Stimulated activated CD8-positive, alpha-beta memory T cell treated with anti-CD3 and anti-CD28 coated beads, Interleukin-7, amount 100 ng/mL, for 48 hours (primary cell): ENCODE measurements around the gene DENND5B.
"Not testable (repeated sequence)": the region's sequence is repeated elsewhere in the genome, so short reads cannot be mapped to it uniquely, and the experiment has no call there.

Experiments used
- DNase-seq, 2 donors: peaks; one replicate each; pipeline ENCODE4 v3.0.0-alpha.2; 2020; ENCODE audit warnings: low read depth in 1 of 2; ENCODE audit errors: extremely low read depth in 1 of 2

DENND5B gene

GRCh38 chr12:31508436-31509150 is 82.3 kb downstream of the DENND5B start:
- DNase-seq: no peak

GRCh38 chr12:31507966-31508365 is 83.0 kb downstream of the DENND5B start:
- no peak for DNase-seq

- DNase-seq: no peak
Measured at GRCh38 chr12:31506515-31507306, 84.2 kb downstream of the DENND5B start.

GRCh38 chr12:31504625-31505222 is 86.2 kb downstream of the DENND5B start:
- no peak for DNase-seq

- DNase-seq: not testable (repeated sequence)
Measured at GRCh38 chr12:31501014-31501413, 89.9 kb downstream of the DENND5B start.

- DNase-seq: no peak
Measured at GRCh38 chr12:31499567-31499966, 91.4 kb downstream of the DENND5B start.

- no peak for DNase-seq
Measured at GRCh38 chr12:31498424-31498823, 92.5 kb downstream of the DENND5B start.

GRCh38 chr12:31496257-31496656 is 94.7 kb downstream of the DENND5B start:
- DNase-seq: no peak

- DNase-seq: no peak
Measured at GRCh38 chr12:31494455-31494854, 96.5 kb downstream of the DENND5B start.

GRCh38 chr12:31492599-31493196 is 98.2 kb downstream of the DENND5B start:
- DNase-seq: no peak

- no peak for DNase-seq
Measured at GRCh38 chr12:31491841-31492598, 98.9 kb downstream of the DENND5B start.

GRCh38 chr12:31491241-31491794 is 99.6 kb downstream of the DENND5B start:
- no peak for DNase-seq

- no peak for DNase-seq
Measured at GRCh38 chr12:31488737-31489338, 102.1 kb downstream of the DENND5B start.

GRCh38 chr12:31485571-31485970 is 105.4 kb downstream of the DENND5B start:
- DNase-seq: no peak

GRCh38 chr12:31482816-31483215 is 108.1 kb downstream of the DENND5B start:
- no peak for DNase-seq

GRCh38 chr12:31481415-31481814 is 109.5 kb downstream of the DENND5B start:
- no peak for DNase-seq

- DNase-seq: no peak
Measured at GRCh38 chr12:31479516-31480210, 111.3 kb downstream of the DENND5B start.

GRCh38 chr12:31478898-31479297 is 112.0 kb downstream of the DENND5B start:
- DNase-seq: no peak

GRCh38 chr12:31478425-31478824 is 112.5 kb downstream of the DENND5B start:
- no peak for DNase-seq
